Testis (tissue), 2 donors: ENCODE measurements around the gene MLN.

Experiments
- POLR2A ChIP-seq: fragments of 450-650 bp; IDR thresholded peaks from one replicate; pipeline ENCODE4 v1.6.1; 2017; ENCODE audit warnings: antibody characterized with exemption, mild to moderate bottlenecking, moderate library complexity
- TF ChIP-seq, protein P1 (sequence below), 3 experiments: fragments of 450-650 bp in 2 of 3; fragments of 200-600 bp in 1 of 3; sonication (generic) in 1 of 3; IDR thresholded peaks; one replicate each; pipeline ENCODE4 v1.5.1; 2016 to 2019; ENCODE audit warnings: antibody characterized with exemption in 3 of 3, mild to moderate bottlenecking in 2 of 3, moderate library complexity in 1 of 3

DNA sequence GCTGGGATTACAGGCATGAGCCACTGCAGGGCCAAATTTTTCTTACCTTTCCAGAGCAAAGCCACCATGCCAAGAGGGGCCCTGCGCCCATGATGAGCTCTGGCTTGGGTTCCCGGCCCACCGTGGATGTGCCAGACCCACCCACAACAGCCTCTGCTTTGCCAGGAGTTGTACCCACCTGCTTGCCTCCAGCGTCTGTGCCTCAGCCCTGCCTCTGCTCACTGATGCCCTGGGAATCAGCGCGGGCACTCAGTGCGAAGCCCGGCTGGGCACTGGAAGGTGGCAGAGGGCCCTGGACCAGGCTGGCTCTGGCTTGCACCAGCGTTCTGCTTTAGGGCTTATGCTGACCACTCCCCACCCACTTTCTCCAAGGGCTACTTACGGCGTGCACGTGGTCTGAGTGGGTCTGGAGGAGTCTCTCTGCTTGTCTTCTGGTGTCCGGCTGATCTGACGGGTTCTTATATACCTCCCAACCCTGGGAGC, at the start of gene MLN:
- TF ChIP-seq, protein P1, sequence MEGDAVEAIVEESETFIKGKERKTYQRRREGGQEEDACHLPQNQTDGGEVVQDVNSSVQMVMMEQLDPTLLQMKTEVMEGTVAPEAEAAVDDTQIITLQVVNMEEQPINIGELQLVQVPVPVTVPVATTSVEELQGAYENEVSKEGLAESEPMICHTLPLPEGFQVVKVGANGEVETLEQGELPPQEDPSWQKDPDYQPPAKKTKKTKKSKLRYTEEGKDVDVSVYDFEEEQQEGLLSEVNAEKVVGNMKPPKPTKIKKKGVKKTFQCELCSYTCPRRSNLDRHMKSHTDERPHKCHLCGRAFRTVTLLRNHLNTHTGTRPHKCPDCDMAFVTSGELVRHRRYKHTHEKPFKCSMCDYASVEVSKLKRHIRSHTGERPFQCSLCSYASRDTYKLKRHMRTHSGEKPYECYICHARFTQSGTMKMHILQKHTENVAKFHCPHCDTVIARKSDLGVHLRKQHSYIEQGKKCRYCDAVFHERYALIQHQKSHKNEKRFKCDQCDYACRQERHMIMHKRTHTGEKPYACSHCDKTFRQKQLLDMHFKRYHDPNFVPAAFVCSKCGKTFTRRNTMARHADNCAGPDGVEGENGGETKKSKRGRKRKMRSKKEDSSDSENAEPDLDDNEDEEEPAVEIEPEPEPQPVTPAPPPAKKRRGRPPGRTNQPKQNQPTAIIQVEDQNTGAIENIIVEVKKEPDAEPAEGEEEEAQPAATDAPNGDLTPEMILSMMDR (IDR thresholded peaks at IDR 0.05), result no peak
- no peak for TF ChIP-seq POLR2A
